Placental epithelial cell (primary cell): ENCODE results near the gene CYSLTR2. TPM values are rescaled to one million over a fixed set of nuclear protein-coding genes. Genes with fewer than 3 reads are reported as not detected.

Experiments
- total RNA-seq: library from RNA; depleted of rRNA; stranded (reverse); fragments of >200 nt; gene quantifications from 2 replicates; pipeline ENCODE4 v1.2.3, GENCODE V29; 2012

CYSLTR2 gene, protein sequence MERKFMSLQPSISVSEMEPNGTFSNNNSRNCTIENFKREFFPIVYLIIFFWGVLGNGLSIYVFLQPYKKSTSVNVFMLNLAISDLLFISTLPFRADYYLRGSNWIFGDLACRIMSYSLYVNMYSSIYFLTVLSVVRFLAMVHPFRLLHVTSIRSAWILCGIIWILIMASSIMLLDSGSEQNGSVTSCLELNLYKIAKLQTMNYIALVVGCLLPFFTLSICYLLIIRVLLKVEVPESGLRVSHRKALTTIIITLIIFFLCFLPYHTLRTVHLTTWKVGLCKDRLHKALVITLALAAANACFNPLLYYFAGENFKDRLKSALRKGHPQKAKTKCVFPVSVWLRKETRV
- total RNA-seq, result not detected in 2 replicates

DNA sequence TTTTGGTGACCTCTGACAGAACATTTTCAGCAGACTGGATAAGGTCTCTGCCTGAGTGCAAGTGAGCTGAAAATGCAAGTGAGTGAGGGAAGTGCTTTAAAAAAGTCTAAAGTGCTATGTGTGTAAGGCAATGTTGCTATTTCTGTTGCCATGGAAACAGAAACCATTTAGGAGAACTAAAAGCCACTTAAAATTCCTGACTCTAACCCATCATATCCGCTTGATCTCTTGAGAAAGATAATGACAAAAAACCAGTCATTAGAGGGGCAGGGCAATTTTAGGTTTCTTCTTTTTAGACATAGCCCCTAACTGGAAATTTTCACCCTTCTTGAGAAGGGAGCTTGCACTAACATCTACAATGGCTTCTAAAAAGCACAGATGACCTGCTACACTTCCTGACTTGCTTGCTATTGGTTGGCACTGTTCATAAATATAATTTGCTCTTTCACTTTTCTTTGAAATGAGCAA lies at the start of gene CYSLTR2:
Gene CYSLTR2, plus strand, starts transcription at position 458 of the 468 bp plus-strand sequence. CDS start 52,889 bp downstream, outside the sequence.

Other genes with a start within 250 kb of the CYSLTR2 start
- 1.3 and 1.6 TPM in 2 replicates for gene LPAR6, start 240.8 kb upstream of the CYSLTR2 start, total RNA-seq
- gene RCBTB2, start 120.8 kb upstream of the CYSLTR2 start, total RNA-seq, result 4.0 and 5.9 TPM in 2 replicates